Activated naive CD4-positive, alpha-beta T cell (primary cell): ENCODE results near the gene KMT2B.
A peak's percentile ranks its signal among the peaks of the same experiment; 100 is the strongest.
"Not testable (repeated sequence)": the region's sequence is repeated elsewhere in the genome, so short reads cannot be mapped to it uniquely, and the experiment has no call there.

Experiments
- DNase-seq, 4 experiments: peaks; one replicate each; lab custom pipeline; 2025; lab: John Stamatoyannopoulos, UW

The KMT2B gene

DNA sequence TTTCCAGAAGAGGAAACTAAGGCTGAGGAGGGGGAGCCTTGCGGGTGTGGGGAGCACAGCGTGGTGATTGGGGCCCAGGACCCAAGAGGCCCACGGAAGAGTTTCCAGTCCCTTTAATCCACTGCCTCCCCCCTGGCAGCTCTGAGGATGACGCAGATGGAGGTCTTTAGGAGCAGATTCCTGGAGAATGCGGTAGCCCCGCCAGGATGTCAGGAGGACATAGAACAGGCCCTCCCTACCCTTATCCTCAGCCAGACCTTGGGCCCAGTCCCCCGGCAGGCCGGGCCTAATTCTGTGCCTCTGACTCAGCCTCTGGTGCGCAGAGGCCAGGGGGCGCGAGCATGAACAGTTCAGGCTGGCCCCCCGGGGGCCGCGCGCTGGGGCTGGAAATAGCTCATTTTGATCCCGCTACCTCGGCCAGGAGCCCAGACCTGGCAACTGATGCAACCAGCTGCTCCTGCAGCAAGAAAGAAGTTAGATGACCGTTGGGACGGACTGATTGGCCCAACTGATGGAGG, 39.5 kb downstream of the KMT2B start:
- no peak for DNase-seq

DNA sequence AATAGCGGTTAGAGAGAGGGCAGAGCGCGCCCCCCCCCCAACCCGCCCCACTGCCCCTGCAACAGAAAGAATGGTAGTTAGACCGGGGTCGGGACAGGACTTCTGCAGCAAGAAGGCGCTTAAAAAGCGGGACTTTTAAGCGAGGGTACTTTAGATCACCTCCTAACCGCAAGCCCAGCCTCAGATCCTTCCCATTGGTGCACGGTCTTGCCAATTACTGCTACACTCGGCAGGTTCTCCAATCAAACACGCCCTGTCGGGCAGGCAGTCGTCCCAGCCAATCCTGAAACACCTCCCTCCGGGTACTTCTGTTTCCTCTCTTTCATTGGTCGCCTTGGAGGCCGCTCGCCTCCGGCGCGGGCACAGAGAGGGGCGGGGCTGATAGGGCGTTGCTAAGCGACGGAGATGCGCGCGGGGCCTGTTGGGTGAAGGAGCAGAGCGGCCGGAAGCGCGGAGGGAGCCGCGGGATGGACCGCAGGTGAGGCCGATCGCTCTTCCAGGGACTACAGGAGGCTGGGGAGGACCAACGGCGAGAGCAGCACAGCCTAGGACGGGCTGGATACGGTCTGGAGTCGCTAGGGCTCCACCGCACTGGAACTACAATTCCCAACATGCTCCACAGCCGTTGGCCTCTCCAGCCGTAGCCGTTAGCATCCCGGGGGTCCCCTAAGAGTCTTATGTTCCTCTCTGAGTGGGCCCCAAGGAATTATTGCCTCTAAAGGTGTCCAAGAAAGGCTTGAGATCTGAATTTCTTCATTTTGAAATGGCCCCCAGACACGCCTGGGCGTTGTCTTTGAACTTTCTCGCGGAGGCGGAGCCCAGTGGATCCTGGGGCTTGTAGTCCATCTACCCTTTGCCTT, 40.2 kb downstream of the KMT2B start, which contains the start of gene PROSER3:
Gene PROSER3 (plus strand): TSS at position 428 of the 860 bp plus-strand sequence. CDS start 40 bp downstream, at position 468.
- DNase-seq = peak; percentile 84 to 97 (median 92)

DNA sequence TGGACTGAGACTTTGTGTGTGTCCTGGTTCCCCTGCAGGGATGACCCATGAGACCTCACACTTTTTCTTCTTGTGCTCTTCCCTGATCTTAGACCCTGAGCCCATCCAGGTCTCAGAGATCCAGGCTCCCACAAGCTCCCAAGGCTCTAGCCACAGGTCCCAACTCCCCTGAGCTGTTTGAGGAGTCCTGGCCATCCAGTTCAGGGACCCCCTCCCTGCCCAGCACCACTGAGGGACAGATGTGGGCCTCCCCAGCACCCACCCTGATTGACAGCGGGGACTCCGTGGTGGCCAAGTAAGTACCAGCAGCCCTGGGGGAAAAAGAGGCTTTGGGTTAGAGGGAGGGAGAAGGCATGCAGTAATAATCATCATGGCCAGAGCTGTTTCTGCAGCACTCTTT, 41.9 kb downstream of the KMT2B start:
- no peak for DNase-seq

DNA sequence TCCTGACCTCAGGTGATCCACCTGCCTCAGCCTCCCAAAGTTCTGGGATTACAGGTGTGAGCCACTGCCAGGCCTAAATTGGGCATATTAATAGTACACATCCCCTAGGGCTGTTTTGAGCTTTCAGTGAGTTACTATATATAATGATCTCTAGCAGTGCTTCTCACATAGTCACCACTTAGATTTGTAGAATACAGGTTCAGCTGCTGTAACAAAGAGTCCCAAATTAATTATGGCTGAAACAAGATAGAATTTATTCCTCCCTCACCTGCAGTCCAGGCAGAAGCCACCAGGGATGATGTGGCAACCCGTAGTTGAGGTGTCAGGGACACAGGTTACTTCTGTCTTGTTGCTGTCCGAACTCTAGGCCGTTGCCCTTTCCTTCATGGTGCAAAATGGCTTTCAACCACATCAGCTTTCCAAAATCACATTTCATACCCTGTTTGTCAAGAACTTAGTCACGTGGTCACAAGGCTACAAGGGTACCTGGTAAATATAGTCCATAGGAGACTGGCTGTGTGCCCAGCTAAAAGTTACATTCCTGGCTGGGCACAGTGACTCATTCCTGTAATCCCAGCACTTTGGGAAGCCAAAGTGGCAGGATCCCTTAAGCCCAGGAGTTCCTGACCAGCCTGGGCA, 43.0 kb downstream of the KMT2B start:
- no peak for DNase-seq

DNA sequence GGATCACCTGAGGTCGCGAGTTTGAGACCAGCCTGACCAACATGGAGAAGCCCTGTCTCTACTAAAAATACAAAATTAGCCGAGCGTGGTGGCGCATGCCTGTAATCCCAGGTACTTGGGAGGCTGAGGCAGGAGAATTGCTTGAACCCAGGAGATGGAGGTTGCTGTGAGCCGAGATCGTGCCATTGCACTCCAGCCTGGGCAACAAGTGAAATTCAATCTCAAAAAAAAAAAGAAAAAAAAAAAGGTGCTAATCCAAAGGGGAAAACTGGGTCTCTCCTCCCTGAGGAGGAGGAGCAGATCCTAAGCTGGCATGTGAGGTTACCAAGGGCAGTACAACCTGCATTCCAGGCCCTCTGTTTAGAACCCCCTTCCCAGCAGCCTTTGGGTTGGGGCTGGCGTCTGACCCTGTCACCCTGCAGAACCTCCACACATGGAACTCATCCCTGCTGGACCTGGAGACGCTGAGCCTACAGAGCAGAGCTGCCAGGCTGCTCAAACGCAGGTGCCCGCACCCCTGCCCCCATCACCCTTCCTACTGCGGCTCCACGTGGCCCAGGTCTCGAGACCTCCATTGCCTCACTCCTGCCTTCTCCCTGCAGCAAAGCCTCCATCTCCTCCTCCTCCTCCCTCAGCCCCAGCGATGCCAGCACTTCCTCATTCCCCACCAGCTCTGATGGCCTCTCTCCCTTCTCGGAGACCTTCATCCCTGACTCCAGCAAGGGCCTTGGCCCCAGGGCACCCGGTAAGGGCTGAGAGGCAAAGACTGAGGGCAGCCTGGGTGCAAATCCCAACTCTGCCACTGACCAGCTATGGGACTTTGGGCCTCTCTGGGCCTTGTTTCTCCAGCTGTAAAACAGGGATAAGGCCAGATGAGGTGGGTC, 46.9 kb downstream of the KMT2B start:
- DNase-seq = no peak

DNA sequence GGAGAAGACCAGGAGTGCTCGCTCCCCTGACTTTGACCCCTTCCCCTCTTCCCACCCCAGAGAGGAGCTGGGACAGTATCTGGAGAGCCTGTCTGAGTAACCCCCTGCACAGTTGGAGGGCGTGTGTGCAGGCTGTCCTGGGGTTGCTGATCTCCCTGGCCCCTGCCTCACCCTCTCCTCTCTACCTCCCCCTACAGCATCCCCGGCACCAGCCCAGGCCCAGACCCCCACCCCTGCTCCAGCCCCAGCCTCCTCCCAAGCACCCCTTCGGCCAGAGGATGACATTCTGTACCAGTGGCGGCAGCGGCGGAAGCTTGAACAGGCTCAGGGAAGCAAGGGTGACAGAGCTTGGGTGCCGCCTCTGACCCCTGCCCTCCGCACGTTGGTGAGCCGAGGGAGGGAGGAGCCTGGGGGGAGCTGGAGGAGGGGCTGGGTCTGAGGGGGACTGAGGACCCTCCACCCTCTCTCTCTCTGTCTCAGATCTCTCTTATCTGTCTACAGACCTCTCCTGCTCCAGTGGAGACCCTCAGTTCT, 48.8 kb downstream of the KMT2B start:
- no peak for DNase-seq

DNA sequence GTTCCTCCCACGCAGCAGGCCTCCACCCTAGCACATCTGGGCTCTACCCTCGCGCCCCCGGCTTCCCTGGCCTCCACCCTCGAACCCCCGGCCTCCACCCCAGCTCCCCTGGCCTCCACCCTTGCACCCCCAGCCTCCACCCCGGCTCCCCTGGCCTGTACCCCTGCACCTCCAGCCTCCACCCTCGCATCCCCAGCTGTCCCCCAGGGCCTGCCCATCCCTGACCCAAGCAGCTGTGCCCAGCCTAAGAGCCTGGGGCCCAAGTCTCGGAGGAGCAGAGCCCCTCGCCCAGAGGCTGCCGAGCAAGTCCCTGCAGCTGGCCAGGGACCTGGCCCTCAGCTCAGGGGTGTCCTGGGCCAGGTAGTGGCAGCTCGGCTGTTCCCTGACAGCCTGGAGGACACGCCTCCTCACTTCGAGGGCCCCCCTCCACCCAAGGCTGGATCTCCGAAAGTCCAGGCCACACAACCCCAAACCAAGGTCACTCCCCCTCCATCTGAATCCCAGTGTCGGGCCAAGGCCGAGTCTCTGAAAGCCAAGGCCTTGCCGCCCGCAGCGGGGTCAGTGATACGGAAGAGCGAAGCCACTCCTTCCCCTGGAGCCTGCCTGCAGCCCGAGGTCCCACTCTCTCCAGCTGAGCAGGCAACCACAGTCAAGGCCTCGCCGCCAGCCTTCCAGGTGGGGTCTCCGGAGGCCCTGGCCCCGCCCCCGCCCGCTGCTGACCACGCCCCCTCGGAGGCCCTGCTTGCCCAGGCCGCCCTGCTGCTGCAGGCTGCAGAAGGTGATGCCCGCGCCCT, 49.7 kb downstream of the KMT2B start:
- no peak for DNase-seq

DNA sequence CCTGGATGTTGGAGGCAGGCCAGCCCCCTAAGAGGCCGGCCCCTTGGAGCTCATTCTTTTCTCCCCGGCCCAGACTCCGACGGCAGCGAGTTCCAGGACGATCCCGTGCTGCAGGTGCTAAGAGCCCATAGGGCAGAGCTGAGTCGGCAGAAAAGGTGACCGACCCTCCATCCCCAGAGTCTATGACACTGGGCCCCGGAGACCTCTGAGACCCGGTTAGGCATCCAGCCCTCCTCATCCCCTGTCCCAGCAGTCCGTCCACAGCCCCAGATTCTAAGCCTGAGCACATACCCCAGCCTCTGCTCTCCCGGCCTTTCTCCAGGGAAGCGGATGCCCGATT, 50.2 kb downstream of the KMT2B start:
- DNase-seq = no peak

DNA sequence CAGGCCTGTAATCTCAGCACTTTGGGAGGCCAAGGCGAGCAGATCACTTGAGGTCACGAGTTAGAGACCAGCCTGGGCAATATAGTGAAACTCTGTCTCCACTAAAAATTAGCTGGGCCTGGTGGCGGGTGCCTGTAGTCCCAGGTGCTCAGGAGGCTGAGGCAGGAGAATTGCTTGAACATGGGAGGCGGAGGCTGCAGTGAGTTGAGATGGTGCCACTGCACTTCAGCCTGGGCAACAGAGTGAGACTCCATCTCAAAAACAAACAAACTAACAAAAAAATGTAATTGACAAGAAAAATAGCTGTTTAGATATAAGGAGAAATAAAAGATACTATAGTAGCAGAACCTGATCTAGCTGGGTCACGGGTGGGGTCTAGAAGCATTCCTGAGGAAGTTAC, 54.6 kb downstream of the KMT2B start:
- DNase-seq = not testable (repeated sequence)

DNA sequence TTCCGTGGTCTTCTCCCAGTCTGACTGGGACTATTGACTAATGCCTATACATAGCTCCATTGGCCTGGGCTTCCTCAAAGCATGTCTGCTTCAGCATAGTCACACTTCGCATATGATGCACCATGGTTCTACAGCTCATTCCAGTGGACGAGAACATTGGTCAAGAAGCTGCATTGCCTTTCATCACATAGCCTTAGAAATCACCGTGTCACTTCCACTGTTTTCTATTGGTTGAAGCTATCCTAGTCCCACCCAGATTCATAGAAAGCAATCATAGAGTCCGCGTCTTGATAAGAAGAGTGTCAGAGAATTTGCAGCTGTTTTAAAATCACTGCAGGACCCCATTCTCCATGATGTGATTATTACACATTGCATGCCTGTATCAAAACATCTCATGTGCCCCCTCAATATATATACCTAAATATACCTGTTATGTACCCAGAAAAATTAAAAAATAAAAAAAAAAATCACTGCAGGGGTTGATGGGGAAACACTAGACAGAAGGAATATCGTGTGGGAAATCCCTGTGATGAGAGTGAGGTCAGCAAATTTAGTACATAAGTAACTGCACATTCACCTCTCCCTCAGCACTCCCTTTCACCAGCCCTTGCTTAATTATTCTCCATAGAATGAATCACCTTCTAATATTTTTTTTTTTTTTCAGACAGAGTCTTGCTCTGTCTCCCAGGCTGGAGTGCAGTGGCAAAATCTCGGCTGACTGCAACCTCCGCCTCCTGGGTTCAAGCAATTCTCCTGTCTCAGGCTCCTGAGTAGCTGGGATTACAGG, 55.4 kb downstream of the KMT2B start:
- DNase-seq = no peak

DNA sequence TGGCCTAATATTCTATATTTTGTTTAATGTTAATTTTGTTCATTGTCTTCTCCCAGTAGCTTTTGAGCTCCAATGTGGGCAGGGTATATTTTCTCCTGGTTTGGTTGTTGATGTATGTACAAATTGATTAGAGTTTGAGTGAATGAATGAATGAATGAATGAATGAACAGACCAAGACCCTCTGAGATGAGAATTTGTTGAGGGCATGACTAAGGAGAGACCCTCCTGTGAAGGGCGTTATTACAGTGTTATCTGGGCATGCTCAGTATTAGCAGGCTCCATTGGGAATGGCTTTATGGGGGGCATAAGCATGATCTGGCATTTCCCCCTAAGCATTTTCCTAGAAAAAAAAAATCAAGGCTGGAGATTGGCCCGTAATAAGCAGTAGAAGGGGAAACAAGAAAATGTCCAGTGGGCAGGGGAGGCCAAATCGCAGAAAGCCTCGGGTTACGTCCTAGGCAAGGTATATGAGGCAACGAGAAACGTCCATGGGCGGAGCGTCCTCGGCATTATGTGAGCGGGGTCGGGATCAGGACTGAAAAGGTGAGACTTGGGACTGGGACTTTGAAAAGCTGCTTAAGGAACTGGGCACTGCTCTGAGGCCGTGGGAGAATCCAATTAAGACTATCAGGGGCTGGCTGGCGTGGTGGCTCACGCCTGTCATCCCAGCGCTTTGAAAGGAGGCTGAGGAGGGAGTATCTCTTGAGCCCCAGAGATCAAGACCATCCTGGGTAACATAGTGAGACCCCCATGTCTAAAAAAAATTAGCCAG, 56.7 kb downstream of the KMT2B start:
- no peak for DNase-seq

DNA sequence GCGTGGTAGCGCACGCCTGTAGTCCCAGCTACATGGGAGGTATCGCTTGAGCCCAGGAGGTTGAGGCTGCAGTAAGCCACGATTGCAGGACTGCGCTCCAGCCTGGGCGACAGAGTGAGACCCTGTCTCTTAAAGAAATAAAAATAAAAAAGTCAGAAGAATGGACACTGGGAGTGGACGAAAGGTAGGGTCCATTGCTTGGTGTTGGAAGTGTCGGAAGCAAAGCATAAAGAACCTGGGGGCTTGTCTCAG, 57.2 kb downstream of the KMT2B start:
- no peak for DNase-seq

DNA sequence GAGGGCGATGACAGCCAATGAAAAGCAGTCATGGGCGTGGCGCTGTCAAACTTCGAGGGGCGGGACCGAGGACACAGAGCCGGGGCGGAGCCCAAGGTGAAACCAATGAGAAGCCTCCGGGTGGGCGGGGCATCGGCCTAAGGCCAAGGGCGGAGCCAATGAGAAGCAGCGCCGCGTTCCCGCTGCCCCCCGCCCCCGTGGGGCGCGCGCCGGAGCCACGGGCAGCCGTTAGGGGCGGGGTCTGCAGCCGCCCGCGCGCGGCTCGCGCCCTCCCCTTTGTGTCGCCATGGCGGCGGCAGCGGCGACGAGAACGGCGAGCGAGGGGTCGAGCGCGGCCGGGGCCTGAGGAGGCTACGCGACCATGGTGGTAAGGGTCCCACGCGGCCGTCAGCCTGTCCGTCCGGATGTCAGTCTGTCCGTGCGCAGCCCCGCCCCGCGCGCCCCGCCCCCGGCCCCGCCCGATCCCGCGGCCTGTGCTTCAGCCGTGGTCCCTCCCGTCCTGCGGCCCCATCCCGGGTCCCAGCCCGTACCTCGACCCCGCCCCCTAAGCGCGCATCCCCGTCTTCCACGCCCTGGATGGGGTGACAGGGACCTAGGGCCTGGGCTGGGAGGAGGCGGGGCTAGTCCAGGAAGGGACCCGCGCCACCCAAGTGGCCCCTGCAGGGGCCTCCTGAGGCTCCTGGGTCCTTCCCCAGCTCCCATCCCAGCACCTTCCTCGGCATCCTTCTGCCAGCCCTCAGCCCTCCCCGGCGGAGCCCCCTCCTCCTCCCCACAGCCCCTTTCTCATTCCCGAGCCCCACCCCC, 57.7 kb downstream of the KMT2B start, which contains the start of gene ARHGAP33:
Gene ARHGAP33 (plus strand): TSS at position 267 of the 804 bp plus-strand sequence. CDS start 95 bp downstream, at position 362.
- DNase-seq = peak; percentile 91 to 99 (median 96)

DNA sequence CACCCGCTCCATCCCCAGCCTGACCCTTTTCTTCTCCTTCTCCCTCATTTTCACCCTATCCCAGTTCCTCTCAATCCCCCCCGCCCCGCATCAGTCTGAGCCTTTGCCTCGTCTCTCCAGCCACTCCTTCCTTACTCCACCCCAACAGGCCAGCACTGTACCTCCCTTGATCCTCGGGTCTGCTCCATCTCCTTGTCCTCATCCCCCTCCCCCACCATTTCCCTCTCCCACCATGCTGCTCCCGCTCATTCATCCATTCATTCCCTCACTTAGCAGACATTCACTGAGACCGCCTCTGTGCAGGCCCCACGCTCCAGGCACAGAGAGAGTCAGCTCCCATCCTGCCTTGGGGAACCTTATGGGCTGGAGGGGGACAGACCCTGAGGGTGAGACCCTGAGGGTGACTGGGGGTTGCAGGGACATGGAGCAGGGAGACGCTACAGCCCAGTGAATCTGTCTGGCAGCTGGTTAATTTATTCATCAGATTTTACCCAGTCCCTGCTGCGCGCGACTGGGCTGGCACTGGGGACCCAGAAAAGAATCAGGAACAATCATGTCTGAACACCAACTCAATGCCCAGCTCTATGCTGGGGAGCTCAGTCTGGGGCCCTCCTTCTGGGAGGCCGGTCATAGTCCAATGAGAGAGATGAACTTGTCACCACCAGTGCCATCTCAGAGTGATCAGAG, 58.4 kb downstream of the KMT2B start:
- no peak for DNase-seq

DNA sequence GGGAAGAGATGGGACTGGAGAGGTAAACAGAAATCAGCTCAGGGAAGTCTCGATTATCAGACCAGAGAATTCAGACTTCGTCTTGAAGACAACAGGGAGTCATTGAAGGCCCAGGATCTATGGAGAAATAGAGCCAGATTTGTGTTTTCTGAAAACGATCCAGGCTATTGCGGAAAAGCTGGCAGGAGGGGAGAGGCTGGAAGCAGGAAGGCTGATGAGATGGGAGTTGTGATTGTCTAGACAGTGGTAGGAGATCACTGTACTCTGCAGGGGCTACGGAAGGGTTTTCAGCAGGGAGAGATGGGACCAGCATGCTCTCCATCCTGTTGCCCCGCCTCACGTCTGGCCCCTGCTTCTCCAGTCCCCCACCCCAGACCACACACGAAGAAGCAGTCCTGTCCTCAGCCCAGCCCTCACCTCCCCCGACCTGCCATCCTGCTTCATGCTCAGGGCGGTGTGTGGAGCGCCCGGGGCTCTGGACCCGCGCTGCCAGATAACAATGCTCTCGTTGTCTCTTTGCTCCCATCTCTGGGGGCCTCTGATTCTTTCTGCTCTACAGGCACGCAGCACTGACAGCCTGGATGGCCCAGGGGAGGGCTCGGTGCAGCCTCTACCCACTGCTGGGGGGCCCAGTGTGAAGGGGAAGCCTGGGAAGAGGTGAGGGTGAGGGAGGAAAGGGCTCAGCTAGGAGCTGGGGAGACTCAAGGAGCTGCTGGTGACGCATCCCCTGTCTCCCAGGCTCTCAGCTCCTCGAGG, 59.5 kb downstream of the KMT2B start:
- DNase-seq = no peak

DNA sequence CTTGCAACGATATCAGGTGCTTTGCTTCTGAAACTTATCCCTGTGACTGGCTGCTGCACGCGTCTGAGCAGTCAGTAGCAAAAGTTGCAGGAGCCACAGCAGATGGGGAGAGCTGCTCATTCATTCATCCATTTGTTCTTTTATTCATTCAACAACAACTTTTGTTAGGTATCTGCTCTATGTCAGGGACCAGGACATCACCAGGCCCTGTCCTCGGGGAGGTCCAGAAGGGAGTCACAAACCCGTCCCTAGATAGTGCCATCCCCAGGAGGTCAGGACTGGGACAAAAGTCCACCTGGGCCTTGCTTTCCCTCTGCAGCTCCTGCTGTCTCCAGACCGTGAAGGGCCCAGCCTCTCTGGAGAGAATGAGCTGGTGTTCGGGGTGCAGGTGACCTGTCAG, 60.2 kb downstream of the KMT2B start:
- DNase-seq = no peak

DNA sequence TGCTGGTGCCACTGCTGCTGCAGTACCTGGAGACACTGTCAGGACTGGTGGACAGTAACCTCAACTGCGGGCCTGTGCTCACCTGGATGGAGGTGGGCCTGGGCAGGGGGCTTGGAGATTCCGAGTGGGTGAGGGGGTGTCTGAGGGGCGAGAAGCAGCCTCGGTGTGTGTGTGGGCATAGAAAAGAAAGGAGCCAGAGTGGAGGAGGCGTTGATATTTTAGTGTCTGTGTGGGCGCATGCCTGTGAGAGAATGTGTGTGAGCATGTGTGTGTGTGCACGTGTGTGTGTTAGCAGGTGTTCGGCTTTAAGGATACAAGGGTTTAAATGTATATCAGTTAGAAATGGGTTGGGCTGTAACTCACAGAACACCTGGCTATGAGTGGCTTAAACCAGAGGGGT, 61.2 kb downstream of the KMT2B start:
- no peak for DNase-seq

DNA sequence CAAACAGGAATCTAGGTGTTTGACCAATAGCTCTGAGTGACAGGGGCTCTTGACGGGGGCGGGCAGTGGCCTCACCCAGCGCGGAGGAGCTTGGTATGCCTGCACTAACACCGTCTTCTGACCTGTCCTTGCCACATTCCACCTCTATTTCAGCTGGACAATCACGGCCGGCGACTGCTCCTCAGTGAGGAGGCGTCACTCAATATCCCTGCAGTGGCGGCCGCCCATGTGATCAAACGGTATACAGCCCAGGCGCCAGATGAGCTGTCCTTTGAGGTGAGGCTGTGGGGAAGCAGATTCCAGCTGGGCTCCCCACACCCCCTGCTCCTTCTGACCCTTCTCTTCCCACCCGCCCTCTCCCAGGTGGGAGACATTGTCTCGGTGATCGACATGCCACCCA, 62.3 kb downstream of the KMT2B start:
- DNase-seq = no peak
